OCI-M2 (cell line): ENCODE measurements around the gene ZNF219.

Source experiments
- DNase-seq: peaks from one replicate; lab custom pipeline; 2025; ENCODE audit not compliant: unreplicated experiment; lab: John Stamatoyannopoulos, UW

Gene ZNF219

GRCh38 chr14:21088687-21089086, 9.8 kb downstream of the ZNF219 start:
- no peak for DNase-seq

- DNase-seq = no peak
Measured at GRCh38 chr14:21087294-21088091, 11.0 kb downstream of the ZNF219 start.

DNA sequence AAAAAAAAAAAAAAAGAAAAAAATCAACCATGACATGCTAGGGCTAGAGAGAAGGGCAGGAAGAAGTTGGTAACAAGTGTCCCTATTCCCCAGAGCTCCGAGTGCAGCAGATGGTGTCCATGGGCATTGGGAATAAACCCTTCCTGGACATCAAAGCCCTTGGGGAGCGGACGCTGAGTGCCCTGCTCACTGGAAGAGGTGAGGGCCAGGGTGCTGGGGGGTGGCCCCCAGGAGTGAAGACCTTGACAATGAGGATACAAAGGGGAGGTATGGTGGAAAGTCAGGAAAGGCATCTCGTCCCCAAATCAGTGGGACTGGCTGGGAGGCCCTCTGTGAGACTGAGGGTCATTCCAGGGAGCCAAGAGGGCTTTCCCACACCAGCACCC, 11.6 kb downstream of the ZNF219 start:
- DNase-seq = no peak

DNA sequence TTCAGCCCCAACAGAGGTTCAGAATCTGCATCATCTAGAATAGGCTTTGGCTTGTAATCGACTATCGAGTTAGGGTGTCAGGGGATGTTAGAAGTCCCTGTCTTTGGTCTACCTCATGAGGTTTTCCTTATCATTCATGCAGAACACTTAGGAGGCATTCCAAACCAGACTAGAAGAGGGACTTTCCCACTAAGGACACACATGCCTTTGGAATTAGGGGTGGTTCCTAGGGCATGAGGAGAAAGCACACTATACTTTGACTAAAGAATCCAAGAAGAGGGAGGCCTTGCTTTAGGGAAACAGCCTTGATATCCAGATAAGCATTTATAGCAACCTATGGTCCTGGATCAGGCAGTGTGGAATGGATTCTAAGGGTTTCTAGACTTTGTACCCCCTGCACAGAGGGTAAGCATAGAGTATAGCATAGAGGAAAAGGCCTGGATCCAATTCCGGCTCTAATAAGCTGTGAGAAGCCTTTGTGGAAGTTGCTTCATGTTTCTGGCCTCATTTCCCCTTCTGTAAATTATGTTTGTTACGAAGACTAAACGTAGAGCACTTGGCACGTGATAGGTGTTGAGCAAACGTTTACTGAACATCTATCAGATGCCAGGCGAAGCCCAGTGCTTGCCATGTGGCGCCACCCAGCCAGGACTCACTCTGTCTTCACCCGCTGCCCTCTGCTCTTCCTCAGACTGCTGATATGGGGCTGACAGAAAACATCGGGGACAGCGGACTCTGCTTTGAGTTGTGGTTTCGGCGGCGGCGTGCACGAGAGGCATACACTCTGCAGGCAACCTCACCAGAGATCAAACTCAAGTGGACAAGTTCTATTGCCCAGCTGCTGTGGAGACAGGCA, 13.2 kb downstream of the ZNF219 start:
- no peak for DNase-seq

DNA sequence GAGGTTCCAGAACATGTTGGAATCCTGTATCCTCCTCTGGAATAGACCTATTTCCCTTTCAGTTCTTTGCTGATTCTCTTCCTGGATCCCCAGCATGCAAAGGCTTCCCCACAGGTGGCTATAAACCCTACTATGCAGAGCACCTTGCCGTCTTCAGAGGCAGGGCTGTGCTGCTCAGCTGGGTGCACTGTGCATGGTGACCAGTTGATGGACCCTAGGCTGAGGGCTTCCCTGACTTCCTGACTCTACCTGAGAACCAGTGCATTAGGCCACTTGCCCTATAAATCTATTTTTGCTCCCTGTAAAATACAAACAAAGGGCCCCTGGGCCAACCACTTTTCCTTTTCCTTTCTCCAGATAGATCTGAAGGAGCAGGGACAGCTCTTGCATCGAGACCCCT, 14.1 kb downstream of the ZNF219 start:
- no peak for DNase-seq

- DNase-seq = no peak
Measured at GRCh38 chr14:21083565-21084325, 14.7 kb downstream of the ZNF219 start.

GRCh38 chr14:21081521-21082142, 16.8 kb downstream of the ZNF219 start:
- no peak for DNase-seq

DNA sequence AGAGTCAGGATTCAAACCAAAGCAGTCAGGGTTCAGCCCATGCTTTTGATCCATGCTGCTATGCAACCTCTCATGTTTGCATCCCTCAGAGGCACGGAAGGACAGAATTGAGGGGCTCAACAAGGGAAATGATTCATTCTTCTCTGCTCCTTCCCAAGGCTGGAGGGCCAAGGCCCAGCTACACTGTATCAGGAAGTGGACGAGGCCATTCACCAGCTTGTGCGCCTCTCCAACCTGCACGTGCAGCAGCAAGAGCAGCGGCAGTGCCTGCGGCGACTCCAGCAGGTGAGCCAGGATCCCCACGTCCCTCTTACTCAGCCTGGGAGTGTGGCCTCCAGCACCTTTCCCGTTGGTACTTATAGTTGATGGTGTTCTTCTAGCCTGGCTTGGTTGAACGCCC, 19.7 kb downstream of the ZNF219 start:
- DNase-seq = no peak

DNA sequence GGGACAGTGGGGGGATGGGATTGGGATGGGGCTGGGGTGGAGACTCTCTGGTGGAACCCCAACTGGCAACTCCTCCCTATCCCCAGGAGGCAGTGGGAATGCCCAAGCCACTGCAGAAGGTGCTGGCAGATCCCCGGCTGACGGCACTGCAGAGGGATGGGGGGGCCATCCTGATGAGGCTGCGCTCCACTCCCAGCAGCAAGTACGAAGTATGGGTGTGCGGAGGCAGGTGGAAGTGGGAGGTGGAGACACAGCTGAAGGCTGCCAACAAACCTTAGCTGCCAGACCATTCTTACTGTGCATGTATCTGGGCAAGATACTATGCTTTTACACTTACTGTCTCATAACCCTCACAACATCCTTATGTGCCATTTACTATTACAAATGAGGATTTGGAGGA, 20.2 kb downstream of the ZNF219 start:
- no peak for DNase-seq

DNA sequence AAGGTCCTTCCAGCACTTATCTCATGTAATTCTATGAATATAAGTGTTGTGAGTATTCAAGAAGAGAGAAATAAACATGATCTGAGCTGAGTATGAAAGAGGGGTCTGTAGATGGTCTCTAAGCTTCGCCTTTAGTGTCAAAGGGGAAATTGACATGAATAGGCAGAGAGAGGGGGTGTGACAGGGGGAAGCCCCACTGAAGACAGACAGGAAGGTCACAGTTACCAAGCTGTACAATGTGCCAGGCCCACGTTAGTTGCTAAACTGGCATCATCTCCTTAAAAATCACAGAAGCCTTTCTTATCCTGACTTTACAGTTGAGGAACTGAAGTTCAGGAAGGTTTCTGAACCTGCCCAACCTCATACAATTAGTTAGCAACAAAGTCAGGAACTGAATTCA, 20.8 kb downstream of the ZNF219 start:
- DNase-seq = no peak

DNA sequence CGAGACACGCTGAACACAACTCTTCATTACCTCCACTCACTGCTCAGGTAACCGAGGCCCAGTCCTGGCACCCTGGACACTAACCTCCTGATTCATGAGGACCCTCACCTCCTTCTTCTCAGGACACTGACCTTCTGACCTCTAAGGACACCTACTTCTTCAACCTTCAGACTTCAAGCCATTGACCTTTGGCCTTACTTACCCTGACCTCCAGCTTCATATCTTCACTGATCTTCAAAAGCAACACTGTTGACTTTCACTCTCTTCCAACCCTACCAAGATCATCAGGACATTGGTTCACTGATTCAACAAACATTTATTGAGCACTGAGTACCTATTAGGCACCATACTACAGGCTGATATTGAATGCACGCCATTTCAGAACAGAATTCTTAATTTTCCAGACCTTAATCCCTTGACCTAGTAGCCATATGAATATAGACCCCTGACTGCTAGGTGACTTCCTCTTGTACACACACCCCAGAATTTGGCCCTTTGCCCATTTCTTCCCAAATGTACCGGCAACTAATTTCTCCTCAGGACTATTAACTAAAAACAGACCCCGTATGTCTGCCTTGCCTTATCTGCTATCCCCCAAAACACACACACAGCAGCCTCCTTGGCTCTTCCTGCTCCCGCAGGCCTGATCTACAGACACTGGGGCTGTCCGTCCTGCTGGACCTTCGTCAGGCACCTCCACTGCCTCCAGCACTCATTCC, 22.6 kb downstream of the ZNF219 start:
- no peak for DNase-seq

DNA sequence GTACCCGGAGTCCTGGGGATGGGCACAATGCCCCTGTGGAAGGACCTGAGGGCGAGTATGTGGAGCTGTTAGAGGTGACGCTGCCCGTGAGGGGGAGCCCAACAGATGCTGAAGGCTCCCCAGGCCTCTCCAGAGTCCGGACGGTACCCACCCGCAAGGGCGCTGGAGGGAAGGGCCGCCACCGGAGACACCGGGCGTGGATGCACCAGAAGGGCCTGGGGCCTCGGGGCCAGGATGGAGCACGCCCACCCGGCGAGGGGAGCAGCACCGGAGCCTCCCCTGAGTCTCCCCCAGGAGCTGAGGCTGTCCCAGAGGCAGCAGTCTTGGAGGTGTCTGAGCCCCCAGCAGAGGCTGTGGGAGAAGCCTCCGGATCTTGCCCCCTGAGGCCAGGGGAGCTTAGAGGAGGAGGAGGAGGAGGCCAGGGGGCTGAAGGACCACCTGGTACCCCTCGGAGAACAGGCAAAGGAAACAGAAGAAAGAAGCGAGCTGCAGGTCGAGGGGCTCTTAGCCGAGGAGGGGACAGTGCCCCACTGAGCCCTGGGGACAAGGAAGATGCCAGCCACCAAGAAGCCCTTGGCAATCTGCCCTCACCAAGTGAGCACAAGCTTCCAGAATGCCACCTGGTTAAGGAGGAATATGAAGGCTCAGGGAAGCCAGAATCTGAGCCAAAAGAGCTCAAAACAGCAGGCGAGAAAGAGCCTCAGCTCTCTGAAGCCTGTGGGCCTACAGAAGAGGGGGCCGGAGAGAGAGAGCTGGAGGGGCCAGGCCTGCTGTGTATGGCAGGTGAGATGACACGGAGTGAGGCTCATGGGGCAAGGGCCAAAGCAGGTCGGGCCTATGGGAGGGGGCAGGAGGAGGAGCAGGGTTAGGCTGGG, 23.8 kb downstream of the ZNF219 start:
- no peak for DNase-seq

GRCh38 chr14:21073921-21074320, 24.5 kb downstream of the ZNF219 start:
- no peak for DNase-seq

DNA sequence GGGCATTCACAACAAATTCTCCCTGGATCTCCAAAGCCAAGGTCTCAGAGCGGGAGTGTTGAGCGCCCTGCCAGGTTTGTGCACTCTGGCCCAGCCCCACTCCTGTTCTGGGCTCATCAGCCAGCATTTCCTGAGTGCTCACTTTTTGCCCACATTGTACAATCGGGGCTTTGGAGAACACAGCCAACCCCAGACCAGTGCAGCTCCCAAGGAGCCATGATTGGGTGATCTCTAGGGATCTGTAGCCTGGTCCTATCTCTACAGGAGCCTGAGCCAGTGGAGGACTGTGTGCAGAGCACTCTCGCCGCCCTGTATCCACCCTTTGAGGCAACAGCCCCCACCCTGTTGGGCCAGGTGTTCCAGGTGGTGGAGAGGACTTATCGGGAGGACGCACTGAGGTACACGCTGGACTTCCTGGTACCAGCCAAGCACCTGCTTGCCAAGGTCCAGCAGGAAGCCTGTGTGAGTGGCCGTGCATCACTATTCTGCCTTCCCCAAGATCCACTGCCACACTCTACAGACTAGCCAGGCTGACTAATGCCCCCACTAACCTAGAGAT, 25.6 kb downstream of the ZNF219 start:
- DNase-seq = no peak

GRCh38 chr14:21072031-21072473, 26.4 kb downstream of the ZNF219 start:
- no peak for DNase-seq

DNA sequence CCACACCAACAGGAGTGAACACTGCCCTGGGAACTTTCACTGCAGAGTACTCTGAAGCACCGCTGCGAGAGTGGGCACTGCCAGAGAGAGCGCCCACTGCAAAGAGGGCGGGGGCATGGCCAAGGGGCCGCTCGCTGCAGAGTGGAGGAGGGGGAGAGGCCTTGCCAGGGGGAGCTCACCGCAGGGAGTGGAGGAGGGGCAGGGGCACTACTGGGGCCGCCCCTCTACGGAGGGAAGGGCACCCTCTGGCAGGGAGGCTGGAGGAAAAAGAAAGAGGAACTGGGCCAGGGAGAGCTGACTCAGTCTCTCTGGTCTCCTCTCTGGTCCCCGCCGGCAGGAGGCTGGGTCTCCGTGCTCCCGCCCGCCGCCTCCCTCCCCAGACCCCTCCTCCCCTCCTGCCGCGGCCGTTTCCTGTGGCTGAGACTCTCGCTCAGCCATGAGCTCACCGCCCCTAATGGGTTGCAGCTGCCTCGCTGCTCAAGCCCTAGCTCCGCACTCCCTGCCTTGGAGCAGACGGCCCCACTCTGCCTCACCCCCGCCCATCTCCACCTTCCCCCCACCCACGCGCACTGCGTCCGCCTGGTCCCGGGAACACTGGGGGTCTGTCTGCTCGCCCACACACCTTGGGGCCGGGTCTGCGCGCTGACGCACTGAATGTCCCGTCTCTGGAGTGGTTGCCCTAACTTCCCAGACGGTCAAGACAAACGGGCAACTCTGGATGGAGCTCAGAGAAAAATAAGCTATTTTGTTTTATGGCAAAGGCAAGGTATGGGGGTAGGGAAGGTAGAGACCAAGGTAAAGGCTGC, 27.0 kb downstream of the ZNF219 start:
- peak; percentile 71 for DNase-seq

DNA sequence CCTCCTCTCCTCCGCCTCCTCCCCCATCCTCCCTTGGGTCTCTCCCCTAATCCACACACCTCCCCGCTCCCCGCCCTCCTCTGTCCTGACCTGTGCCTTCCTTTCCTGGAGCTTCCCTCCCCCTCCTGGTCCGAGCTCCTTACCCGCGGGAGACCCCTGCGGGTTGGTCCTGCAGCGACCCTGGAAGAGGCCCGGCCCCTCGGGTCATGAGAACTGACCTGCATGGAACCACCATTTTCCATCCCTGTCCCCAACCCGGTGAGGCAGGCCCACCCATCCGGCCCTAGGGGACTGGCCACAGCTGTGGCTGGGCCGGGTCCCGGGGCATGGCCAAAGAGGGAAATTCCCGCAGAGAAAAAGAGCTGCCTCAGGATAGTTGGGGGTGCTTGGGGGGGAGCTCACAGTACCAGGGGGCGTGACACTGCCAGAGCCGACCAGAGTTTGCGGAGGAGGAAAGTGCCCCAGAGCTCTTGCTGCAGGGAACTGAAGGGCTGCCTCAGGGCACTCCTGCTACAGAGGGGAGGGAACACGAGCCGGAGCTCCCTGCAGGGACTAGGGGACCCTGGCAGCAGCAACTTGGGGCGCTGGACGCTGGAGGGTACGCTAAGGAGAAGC, 27.7 kb downstream of the ZNF219 start:
- DNase-seq = no peak

GRCh38 chr14:21070083-21070609, 28.3 kb downstream of the ZNF219 start, which contains the start of gene ARHGEF40:
Gene ARHGEF40, plus strand, starts transcription at chr14:21070304. Its CDS starts 93 bp downstream, at chr14:21070397.
- DNase-seq = no peak
